PC-9 (cell line): ENCODE measurements around the gene NAP1L4. TPM values are rescaled to one million over a fixed set of nuclear protein-coding genes. Genes with fewer than 3 reads are reported as not detected.

ENCODE experiments used
- BruUV-seq: library from RNA; stranded (reverse); fragments of 400-500 nt; replicated peaks from 2 replicates; lab custom pipeline; 2021; lab: Mats Ljungman, UMichigan
- CTCF ChIA-PET: fragments of 300-600 bp; sonication (Branson Sonifier 250); formaldehyde crosslinking; loops from one replicate; lab custom pipeline; 2022; ENCODE audit warnings: antibody characterized with exemption; lab: Charles Lee
- POLR2A ChIA-PET: fragments of 300-600 bp; sonication (Branson Sonifier 250); formaldehyde crosslinking; loops from one replicate; lab custom pipeline; 2022; ENCODE audit warnings: antibody characterized with exemption; ENCODE audit not compliant: unreplicated experiment; lab: Charles Lee
- DNase-seq, 2 experiments: peaks; one replicate each; pipeline versions ENCODE4 v3.0.0 to v3.0.0-alpha.2; 2015 to 2022; ENCODE audit warnings: mixed read lengths in 1 of 2
- H2AFZ ChIP-seq: fragments of 200-600 bp; sonication (generic); 2 replicates; pipeline ENCODE4 v1.8.1; 2017; ENCODE audit warnings: antibody characterized with exemption
- H3F3A ChIP-seq: fragments of 200-600 bp; sonication (generic); 2 replicates; pipeline ENCODE4 v1.8.1; 2017; ENCODE audit warnings: antibody characterized with exemption, mild to moderate bottlenecking, low read depth; ENCODE audit not compliant: insufficient read depth
- H3K27ac ChIP-seq: fragments of 200-600 bp; sonication (generic); 2 replicates; pipeline ENCODE4 v1.6.1; 2016; ENCODE audit warnings: mixed run types
- H3K27me3 ChIP-seq: fragments of 200-600 bp; sonication (generic); 2 replicates; pipeline ENCODE4 v1.6.1; 2016; ENCODE audit warnings: low read depth, mixed run types; ENCODE audit not compliant: insufficient read depth
- H3K36me3 ChIP-seq: fragments of 200-600 bp; sonication (generic); 2 replicates; pipeline ENCODE4 v1.6.1; 2016; ENCODE audit warnings: low read depth, mixed run types
- H3K4me1 ChIP-seq: fragments of 200-600 bp; sonication (generic); replicated peaks from 2 replicates; pipeline ENCODE4 v1.6.1; 2016; ENCODE audit warnings: mixed run types; ENCODE audit not compliant: insufficient read depth
- H3K4me2 ChIP-seq: fragments of 200-600 bp; sonication (generic); 2 replicates; pipeline ENCODE4 v1.6.1; 2017; ENCODE audit warnings: mixed run types
- H3K4me3 ChIP-seq: fragments of 200-600 bp; sonication (generic); 2 replicates; pipeline ENCODE4 v1.6.1; 2016; ENCODE audit warnings: mixed run types
- H3K79me2 ChIP-seq: fragments of 200-600 bp; sonication (generic); 2 replicates; pipeline ENCODE4 v1.6.1; 2017; ENCODE audit warnings: low read depth, mixed run types
- H3K9me2 ChIP-seq: fragments of 200-600 bp; sonication (generic); 2 replicates; pipeline ENCODE4 v1.8.1; 2017; ENCODE audit warnings: mild to moderate bottlenecking; ENCODE audit not compliant: insufficient read depth
- H3K9me3 ChIP-seq: fragments of 200-600 bp; sonication (generic); 2 replicates; pipeline ENCODE4 v1.8.1; 2016; ENCODE audit warnings: low read depth; ENCODE audit not compliant: insufficient read depth
- H4K20me1 ChIP-seq: fragments of 200-600 bp; sonication (generic); 2 replicates; pipeline ENCODE4 v1.8.1; 2017; ENCODE audit not compliant: insufficient read depth
- CTCF ChIP-seq: fragments of 200-600 bp; sonication (generic); conservative IDR thresholded peaks from 2 replicates; pipeline ENCODE4 v1.6.1; 2017; ENCODE audit warnings: mixed run types, antibody characterized with exemption, mild to moderate bottlenecking, moderate library complexity
- EZH2 ChIP-seq: fragments of 200-600 bp; sonication (generic); IDR thresholded peaks from 2 replicates; pipeline ENCODE4 v1.8.0; 2017; ENCODE audit warnings: antibody characterized with exemption, low read depth
- intact Hi-C: fragments of 100-400 bp; cut with micrococcal nuclease; formaldehyde crosslinking; loops from one replicate; pipeline ENCODE4 v1.10.0; 2022; ENCODE audit not compliant: unreplicated experiment
- total RNA-seq: library from RNA; stranded (reverse); gene quantifications from 2 replicates; pipeline ENCODE4 v1.2.3, GENCODE V29; 2021

Gene NAP1L4
- total RNA-seq, 1 experiment from 2014 or later: 86.7 TPM

GRCh38 chr11:2933375-2934020 is 58.6 kb downstream of the NAP1L4 start:
- BruUV-seq: no TSS peak
- peak; percentile 84 to 91 for DNase-seq
- peaks cover 5% of the 10 kb centered on the region for H3K79me2 ChIP-seq
- peaks cover 19% of the 10 kb centered on the region for H3F3A ChIP-seq
- H3K27me3 ChIP-seq: no peaks in the 10 kb centered on the region
- peaks cover 32% of the 10 kb centered on the region for H3K4me1 ChIP-seq
- TF ChIP-seq EZH2 (no peak), CTCF (no peak)
- intact Hi-C loops: loop anchor here (1.0 to 5.0 kb wide), 4 partner anchors 89 to 484 kb away; partner anchors contain the start of gene MRGPRG
- H2AFZ ChIP-seq: no peak overlapping the region
- ChIA-PET POLR2A (interaction anchor here (0.6 to 0.7 kb wide), 4 partner anchors 9 to 1145 kb away, joined by 3 to 4 read pairs (median 3); no protein-coding TSS in a partner anchor), CTCF (interaction anchor here (0.6 to 1.0 kb wide), 2 partner anchors 41 to 52 kb away, joined by 3 to 4 read pairs; no protein-coding TSS in a partner anchor)
- H3K36me3 ChIP-seq: no peaks in the 10 kb centered on the region
- peak overlapping the region; percentile 92 for H3K27ac ChIP-seq
- H3K4me3 ChIP-seq: peak overlapping the region; percentile 39; the same call in 1 of the 2 replicates
- H3K9me2 ChIP-seq: no peaks in the 10 kb centered on the region
- no peaks in the 10 kb centered on the region for H3K9me3 ChIP-seq
- peak overlapping the region; percentile 70 for H3K4me2 ChIP-seq
- H4K20me1 ChIP-seq: no peaks in the 10 kb centered on the region

GRCh38 chr11:2932850-2933251 is 59.3 kb downstream of the NAP1L4 start:
- Histone ChIP-seq H4K20me1 (peaks cover 2% of the 10 kb centered on the region; the same call in 1 of the 2 replicates), H3K9me2 (no peaks in the 10 kb centered on the region), H3K4me2 (peak overlapping the region; percentile 70), H2AFZ (no peak overlapping the region), H3K79me2 (peaks cover 12% of the 10 kb centered on the region), H3K27me3 (no peaks in the 10 kb centered on the region), H3K4me1 (peaks cover 32% of the 10 kb centered on the region), H3K4me3 (peak overlapping the region; percentile 39; the same call in 1 of the 2 replicates), H3K36me3 (no peaks in the 10 kb centered on the region), H3K9me3 (no peaks in the 10 kb centered on the region), H3K27ac (peak overlapping the region; percentile 92), H3F3A (peaks cover 19% of the 10 kb centered on the region)
- ChIA-PET POLR2A (interaction anchor here (0.6 to 0.7 kb wide), 2 partner anchors 9 to 677 kb away, joined by 3 read pairs; no protein-coding TSS in a partner anchor), CTCF (interaction anchor here (0.6 to 1.0 kb wide), 2 partner anchors 41 to 51 kb away, joined by 3 to 4 read pairs; no protein-coding TSS in a partner anchor)
- BruUV-seq: TSS peak; percentile 5
- peak; percentile 52 to 61 for DNase-seq
- intact Hi-C loops: loop anchor here (1.0 to 5.0 kb wide), 4 partner anchors 89 to 484 kb away; partner anchors contain the start of gene MRGPRG
- no peak for TF ChIP-seq CTCF
- no peak for TF ChIP-seq EZH2

GRCh38 chr11:2931771-2932738 is 60.1 kb downstream of the NAP1L4 start:
- H3K4me1 ChIP-seq: peaks cover 36% of the 10 kb centered on the region
- no peaks in the 10 kb centered on the region for H3K9me3 ChIP-seq
- DNase-seq: no peak
- no peaks in the 10 kb centered on the region for H3K27me3 ChIP-seq
- peaks cover 5% of the 10 kb centered on the region; the same call in 1 of the 2 replicates for H4K20me1 ChIP-seq
- H3K36me3 ChIP-seq: no peaks in the 10 kb centered on the region
- H3K9me2 ChIP-seq: no peaks in the 10 kb centered on the region
- no peak overlapping the region for H2AFZ ChIP-seq
- no peak for TF ChIP-seq EZH2
- TF ChIP-seq CTCF: no peak
- H3K4me3 ChIP-seq: peak overlapping the region; percentile 39; the same call in 1 of the 2 replicates
- POLR2A ChIA-PET: no interaction called here
- intact Hi-C loops: loop anchor here (5.0 kb wide), 3 partner anchors 90 to 485 kb away; partner anchors contain the start of gene MRGPRG
- peak overlapping the region; percentile 70 for H3K4me2 ChIP-seq
- peak overlapping the region; percentile 92 for H3K27ac ChIP-seq
- CTCF ChIA-PET: interaction anchor here (0.6 to 1.1 kb wide), 2 partner anchors 32 to 399 kb away, joined by 3 read pairs; no protein-coding TSS in a partner anchor
- H3K79me2 ChIP-seq: peaks cover 20% of the 10 kb centered on the region
- peaks cover 19% of the 10 kb centered on the region for H3F3A ChIP-seq
- BruUV-seq: no TSS peak
